Calu3 (cell line): ENCODE measurements around the gene UMOD. TPM values are rescaled to one million over a fixed set of nuclear protein-coding genes. Genes with fewer than 3 reads are reported as not detected.
"Not testable (repeated sequence)": the region's sequence is repeated elsewhere in the genome, so short reads cannot be mapped to it uniquely, and the experiment has no call there.

Source experiments
- BruUV-seq: library from RNA; stranded (reverse); fragments of 400-500 nt; replicated peaks from 2 replicates; lab custom pipeline; 2021; lab: Mats Ljungman, UMichigan
- CTCF ChIA-PET: fragments of 300-600 bp; sonication (Branson Sonifier 250); formaldehyde crosslinking; loops from one replicate; lab custom pipeline; 2022; ENCODE audit warnings: antibody characterized with exemption; lab: Charles Lee
- DNase-seq: peaks from one replicate; pipeline ENCODE4 v3.0.0; 2022
- H3K27ac Mint-ChIP-seq: one replicate; pipeline ENCODE4 v1.8.0; 2022; ENCODE audit warnings: mixed read lengths; ENCODE audit not compliant: unreplicated experiment
- H3K27me3 Mint-ChIP-seq: one replicate; pipeline ENCODE4 v1.8.0; 2022; ENCODE audit warnings: mixed read lengths; ENCODE audit not compliant: unreplicated experiment
- H3K36me3 Mint-ChIP-seq: one replicate; pipeline ENCODE4 v1.8.0; 2022; ENCODE audit warnings: mild to moderate bottlenecking, moderate library complexity, mixed read lengths; ENCODE audit not compliant: insufficient read depth, unreplicated experiment
- H3K4me1 Mint-ChIP-seq: one replicate; pipeline ENCODE4 v1.8.0; 2022; ENCODE audit warnings: mild to moderate bottlenecking, low read depth, mixed read lengths; ENCODE audit not compliant: unreplicated experiment
- H3K4me3 Mint-ChIP-seq: one replicate; pipeline ENCODE4 v1.8.0; 2022; ENCODE audit warnings: mild to moderate bottlenecking, low read depth, moderate library complexity, mixed read lengths; ENCODE audit not compliant: unreplicated experiment
- H3K9me3 Mint-ChIP-seq: one replicate; pipeline ENCODE4 v1.8.0; 2022; ENCODE audit warnings: low read depth, mixed read lengths; ENCODE audit not compliant: unreplicated experiment
- intact Hi-C: fragments of 100-400 bp; cut with micrococcal nuclease; formaldehyde crosslinking; loops from one replicate; pipeline ENCODE4 v1.10.0; 2022; ENCODE audit not compliant: unreplicated experiment
- total RNA-seq: library from RNA; stranded (reverse); gene quantifications from 2 replicates; pipeline ENCODE4 v1.2.3, GENCODE V29; 2022
- TF ChIP-seq, protein P1 (sequence below): fragments of 200-600 bp; IDR thresholded peaks from one replicate; pipeline ENCODE4 v1.8.0; 2022; ENCODE audit warnings: antibody characterized with exemption; ENCODE audit not compliant: unreplicated experiment

UMOD gene
- total RNA-seq, 1 experiment from 2014 or later, result not detected

DNA sequence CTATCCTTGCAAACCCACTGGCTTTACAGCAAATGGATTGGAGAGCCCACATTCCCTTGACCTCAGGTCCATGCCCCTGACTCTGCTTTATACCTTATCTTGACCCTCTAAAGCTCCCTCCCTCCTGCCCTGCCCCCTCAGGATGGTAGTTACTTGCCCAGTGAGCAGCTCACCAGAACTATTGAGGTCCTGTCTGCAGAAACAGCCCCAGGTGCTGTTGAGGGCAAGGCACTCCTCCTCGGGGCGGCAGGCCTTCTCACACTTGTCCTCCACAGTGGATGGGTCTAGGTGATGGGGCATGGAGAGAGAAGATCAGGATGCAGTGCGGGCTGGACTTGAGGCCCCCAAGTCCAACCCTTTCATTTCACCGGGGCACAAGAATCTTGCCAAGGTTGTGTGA lies 29.8 kb downstream of the UMOD start:
- TF ChIP-seq, protein P1, sequence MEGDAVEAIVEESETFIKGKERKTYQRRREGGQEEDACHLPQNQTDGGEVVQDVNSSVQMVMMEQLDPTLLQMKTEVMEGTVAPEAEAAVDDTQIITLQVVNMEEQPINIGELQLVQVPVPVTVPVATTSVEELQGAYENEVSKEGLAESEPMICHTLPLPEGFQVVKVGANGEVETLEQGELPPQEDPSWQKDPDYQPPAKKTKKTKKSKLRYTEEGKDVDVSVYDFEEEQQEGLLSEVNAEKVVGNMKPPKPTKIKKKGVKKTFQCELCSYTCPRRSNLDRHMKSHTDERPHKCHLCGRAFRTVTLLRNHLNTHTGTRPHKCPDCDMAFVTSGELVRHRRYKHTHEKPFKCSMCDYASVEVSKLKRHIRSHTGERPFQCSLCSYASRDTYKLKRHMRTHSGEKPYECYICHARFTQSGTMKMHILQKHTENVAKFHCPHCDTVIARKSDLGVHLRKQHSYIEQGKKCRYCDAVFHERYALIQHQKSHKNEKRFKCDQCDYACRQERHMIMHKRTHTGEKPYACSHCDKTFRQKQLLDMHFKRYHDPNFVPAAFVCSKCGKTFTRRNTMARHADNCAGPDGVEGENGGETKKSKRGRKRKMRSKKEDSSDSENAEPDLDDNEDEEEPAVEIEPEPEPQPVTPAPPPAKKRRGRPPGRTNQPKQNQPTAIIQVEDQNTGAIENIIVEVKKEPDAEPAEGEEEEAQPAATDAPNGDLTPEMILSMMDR, result no peak
- CTCF ChIA-PET, result no interaction called here
- no peak for DNase-seq
- H3K27me3 Mint-ChIP-seq, result peaks cover 51% of the 10 kb centered on the region
- intact Hi-C loops, result no loop called here
- no peak overlapping the region for H3K4me3 Mint-ChIP-seq
- no peaks in the 10 kb centered on the region for H3K9me3 Mint-ChIP-seq
- H3K4me1 Mint-ChIP-seq, result no peaks in the 10 kb centered on the region
- no TSS peak for BruUV-seq
- no peak overlapping the region for H3K27ac Mint-ChIP-seq
- no peaks in the 10 kb centered on the region for H3K36me3 Mint-ChIP-seq

DNA sequence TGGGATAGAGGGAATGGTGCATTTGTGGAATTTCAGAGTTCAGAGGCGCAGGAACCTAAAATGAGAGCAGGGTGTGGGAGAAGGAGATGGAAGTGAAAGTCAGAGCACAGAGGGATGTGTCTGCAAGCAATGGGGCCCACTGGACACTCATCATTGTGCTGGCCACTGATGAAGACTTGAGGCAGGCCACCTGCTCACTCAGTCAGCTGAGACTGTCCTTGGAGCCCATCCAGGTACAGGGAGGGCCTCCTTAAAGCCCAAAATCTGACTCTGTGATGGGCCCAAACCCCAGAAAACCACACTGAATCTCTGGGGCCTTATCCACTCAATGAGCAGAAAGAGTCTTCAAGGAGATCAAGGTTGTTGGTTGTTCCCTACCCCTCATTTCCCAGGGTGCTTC lies 30.8 kb downstream of the UMOD start:
- no TSS peak for BruUV-seq

DNA sequence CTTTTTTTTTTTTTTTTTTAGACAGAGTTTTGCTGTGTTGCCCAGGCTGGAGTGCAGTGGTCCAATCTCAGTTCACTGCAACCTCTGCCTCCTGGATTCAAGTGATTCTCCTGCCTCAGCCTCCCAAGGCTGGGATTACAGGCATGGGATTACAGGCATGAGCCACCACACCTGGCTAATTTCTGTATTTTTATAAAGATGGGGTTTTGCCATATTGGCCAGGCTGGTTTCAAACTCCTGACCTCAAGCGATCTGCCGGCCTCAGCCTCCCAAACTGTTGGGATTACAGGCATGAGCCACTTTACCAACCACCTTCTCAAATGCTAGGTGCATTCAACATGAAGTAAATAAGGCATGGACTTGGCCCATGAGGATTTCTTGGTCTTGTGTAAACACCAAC lies 31.5 kb downstream of the UMOD start:
- H3K27me3 Mint-ChIP-seq, result peaks cover 57% of the 10 kb centered on the region
- DNase-seq, H3K9me3 Mint-ChIP-seq, H3K36me3 Mint-ChIP-seq, H3K4me1 Mint-ChIP-seq, BruUV-seq, intact Hi-C loops, H3K4me3 Mint-ChIP-seq, H3K27ac Mint-ChIP-seq: not testable (repeated sequence)
- CTCF ChIA-PET, result interaction anchor here (0.7 kb wide), 1 partner anchor 435 kb away, joined by 6 read pairs; no protein-coding TSS in a partner anchor

More for the DNA sequence above, 30.8 kb downstream of the UMOD start:
- TF ChIP-seq, protein P1, result no peak
- no peak overlapping the region for H3K27ac Mint-ChIP-seq
- intact Hi-C loops, result no loop called here
- CTCF ChIA-PET, result no interaction called here
- peaks cover 57% of the 10 kb centered on the region for H3K27me3 Mint-ChIP-seq
- no peaks in the 10 kb centered on the region for H3K36me3 Mint-ChIP-seq
- no peaks in the 10 kb centered on the region for H3K9me3 Mint-ChIP-seq
- no peaks in the 10 kb centered on the region for H3K4me1 Mint-ChIP-seq
- no peak for DNase-seq
- no peak overlapping the region for H3K4me3 Mint-ChIP-seq

DNA sequence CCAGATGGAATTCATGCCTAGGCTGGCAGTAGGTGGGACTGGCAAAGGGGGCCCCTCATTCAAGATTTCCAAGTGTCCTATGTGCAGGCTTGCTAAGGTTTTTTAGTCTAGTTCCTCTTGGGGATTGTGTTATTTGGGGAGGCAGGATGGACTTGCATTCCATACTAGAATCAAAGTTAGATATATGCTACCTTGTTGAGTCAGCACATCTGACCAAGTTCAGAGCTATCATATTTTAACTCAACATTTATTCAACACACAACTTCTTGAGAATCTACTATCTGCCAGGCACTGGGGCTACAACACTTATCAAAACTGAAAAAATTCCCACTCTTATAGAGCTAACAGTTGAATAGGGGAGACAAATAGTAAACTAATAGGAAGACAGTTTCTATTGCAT lies 31.9 kb downstream of the UMOD start:
- Mint-ChIP-seq H3K9me3 (no peaks in the 10 kb centered on the region), H3K27me3 (peaks cover 57% of the 10 kb centered on the region), H3K27ac (no peak overlapping the region), H3K4me3 (no peak overlapping the region), H3K4me1 (no peaks in the 10 kb centered on the region), H3K36me3 (no peaks in the 10 kb centered on the region)
- TF ChIP-seq, protein P1, result no peak
- intact Hi-C loops, result no loop called here
- no peak for DNase-seq
- no TSS peak for BruUV-seq
- CTCF ChIA-PET, result interaction anchor here (0.7 to 1.3 kb wide), 2 partner anchors 20 to 434 kb away, joined by 3 to 6 read pairs; no protein-coding TSS in a partner anchor

DNA sequence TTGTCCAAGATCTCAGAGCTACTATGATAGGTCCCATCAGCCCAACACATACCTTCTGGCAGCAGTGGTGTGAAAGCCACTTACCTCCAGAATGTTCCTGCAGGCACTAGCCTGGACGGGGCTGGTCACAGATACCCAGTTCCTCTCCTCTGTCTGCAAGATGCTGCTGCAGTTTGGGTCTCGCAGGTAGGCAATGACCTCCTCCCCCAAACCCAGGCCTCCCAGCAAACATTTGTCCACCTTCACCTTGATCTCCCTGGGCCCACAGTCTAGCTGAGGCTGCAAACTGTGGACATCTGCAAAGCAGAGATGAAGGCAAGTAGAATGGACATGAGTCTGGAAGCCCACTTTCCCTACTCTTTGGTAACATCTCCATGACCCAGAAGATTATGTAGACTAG lies 32.3 kb downstream of the UMOD start:
- Mint-ChIP-seq H3K4me1 (no peaks in the 10 kb centered on the region), H3K9me3 (no peaks in the 10 kb centered on the region), H3K4me3 (no peak overlapping the region), H3K27me3 (peaks cover 60% of the 10 kb centered on the region), H3K36me3 (no peaks in the 10 kb centered on the region), H3K27ac (no peak overlapping the region)
- CTCF ChIA-PET, result interaction anchor here (0.7 to 1.3 kb wide), 2 partner anchors 20 to 434 kb away, joined by 3 to 6 read pairs; no protein-coding TSS in a partner anchor
- BruUV-seq, result no TSS peak
- DNase-seq, result no peak
- intact Hi-C loops, result no loop called here
- TF ChIP-seq, protein P1, result no peak
